ENCODE data around the gene NUAK2.

DNA sequence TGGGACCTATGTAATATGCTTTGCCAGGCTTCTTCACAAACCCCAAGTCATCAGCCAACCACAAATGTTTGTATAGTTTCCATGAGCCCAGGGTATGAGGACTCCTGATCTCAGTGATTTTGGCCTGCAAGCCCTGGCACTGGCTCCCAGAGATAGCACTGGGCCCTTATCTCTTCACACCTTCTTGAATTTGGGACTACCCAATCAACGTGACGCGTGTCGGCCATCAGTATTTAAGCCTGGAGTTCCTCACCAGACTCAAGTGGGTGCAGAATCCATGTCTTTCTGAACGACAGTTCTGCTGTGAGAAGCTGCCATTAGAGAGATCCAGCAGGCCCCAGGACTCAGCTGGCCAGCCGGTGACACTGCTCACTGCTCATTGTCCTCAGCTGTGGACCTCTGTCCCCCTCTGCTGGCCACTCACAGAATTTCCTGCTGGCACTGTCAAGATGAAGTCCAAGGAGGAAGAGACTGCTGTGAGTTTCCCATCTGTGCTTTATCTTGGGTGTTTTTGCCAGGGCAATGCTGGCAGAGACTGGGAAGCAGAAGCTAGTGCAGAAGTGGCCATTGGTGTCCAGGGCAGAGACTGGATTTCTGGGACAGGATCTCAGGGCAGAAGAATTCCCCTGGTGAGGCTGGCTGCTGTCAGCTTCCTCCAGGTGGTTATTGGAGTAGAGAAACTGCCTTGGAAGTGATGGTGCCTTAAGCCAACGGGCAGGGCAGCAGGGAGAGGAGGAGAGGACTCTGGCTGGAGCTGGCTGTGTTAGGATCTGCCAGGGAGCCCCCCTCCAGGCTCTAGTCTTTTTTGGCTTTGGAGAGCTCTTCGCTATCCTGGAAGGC, 65.4 kb downstream of the NUAK2 start:
- no peak for TF ChIP-seq POLR2AphosphoS5 (IDR thresholded peaks at IDR 0.05; ENCODE audit: low read depth, low read length)
- no peak for TF ChIP-seq SIN3A (IDR thresholded peaks at IDR 0.05; ENCODE audit: borderline replicate concordance, insufficient read depth, low read length)
- no peak for TF ChIP-seq TAF1 (IDR thresholded peaks at IDR 0.05; ENCODE audit: borderline replicate concordance, insufficient read depth, low read length)
- peak; percentile 44 for TF ChIP-seq FOXP2 (optimal IDR thresholded peaks at IDR 0.05; ENCODE audit: borderline replicate concordance, extremely low read depth, extremely low read length, insufficient read depth)
- TF ChIP-seq, protein P1, sequence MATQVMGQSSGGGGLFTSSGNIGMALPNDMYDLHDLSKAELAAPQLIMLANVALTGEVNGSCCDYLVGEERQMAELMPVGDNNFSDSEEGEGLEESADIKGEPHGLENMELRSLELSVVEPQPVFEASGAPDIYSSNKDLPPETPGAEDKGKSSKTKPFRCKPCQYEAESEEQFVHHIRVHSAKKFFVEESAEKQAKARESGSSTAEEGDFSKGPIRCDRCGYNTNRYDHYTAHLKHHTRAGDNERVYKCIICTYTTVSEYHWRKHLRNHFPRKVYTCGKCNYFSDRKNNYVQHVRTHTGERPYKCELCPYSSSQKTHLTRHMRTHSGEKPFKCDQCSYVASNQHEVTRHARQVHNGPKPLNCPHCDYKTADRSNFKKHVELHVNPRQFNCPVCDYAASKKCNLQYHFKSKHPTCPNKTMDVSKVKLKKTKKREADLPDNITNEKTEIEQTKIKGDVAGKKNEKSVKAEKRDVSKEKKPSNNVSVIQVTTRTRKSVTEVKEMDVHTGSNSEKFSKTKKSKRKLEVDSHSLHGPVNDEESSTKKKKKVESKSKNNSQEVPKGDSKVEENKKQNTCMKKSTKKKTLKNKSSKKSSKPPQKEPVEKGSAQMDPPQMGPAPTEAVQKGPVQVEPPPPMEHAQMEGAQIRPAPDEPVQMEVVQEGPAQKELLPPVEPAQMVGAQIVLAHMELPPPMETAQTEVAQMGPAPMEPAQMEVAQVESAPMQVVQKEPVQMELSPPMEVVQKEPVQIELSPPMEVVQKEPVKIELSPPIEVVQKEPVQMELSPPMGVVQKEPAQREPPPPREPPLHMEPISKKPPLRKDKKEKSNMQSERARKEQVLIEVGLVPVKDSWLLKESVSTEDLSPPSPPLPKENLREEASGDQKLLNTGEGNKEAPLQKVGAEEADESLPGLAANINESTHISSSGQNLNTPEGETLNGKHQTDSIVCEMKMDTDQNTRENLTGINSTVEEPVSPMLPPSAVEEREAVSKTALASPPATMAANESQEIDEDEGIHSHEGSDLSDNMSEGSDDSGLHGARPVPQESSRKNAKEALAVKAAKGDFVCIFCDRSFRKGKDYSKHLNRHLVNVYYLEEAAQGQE (IDR thresholded peaks at IDR 0.05; ENCODE audit: insufficient read depth in 1 of 2, low read depth in 2 of 2, low read length in 2 of 2) = 0 out of 4 replicates have a peak, but pooled peaks of 1 of the 2 experiments have one; percentile 25
